EL (cell line): ENCODE measurements around the gene MRPS25.
"Not testable (repeated sequence)": the region's sequence is repeated elsewhere in the genome, so short reads cannot be mapped to it uniquely, and the experiment has no call there.

Experiments used
- DNase-seq: peaks from one replicate; pipeline ENCODE4 v3.0.0-alpha.2; 2016

The MRPS25 gene

GRCh38 chr3:15042936-15043335 lies 22.2 kb downstream of the MRPS25 start:
- peak; percentile 12 for DNase-seq

DNA sequence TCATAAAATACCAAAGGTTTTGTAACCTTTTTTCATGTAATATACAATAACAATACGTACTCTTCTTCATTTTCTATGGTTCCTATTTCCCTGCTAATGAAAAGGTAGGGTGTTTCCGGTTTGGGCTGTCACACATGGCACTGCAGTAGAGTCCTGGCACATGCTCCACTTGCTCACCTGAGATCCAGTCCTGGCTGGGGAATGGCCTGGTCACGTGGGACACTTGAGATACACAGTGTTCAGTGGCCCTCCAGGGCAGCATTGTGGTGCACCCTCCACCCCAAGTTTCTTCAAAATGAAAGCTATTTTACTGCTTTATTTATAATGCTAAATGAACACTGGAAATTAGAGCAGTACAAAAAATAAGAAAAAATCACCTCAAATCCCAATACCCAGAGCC lies 23.2 kb downstream of the MRPS25 start:
- DNase-seq, result no peak

GRCh38 chr3:15040844-15041243 lies 24.3 kb downstream of the MRPS25 start:
- no peak for DNase-seq

DNA sequence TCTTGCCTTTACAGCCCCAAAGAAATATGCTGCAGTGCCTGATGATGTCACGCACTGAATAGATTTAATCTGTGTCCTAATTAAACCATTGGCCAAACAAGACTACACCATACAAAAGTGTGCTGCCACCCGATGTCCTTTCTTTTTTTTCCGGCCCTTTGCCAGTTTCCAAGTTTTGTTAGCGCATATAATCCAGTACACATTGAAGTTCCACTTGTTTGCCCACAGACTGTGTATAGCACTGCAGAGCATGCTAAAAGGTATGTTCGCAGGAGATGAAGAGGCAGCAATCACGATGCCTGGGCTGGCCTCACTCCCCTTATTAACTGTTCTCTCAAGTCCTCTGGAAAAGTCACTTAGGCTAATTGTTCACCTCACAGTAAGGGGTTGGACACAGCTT lies 26.8 kb downstream of the MRPS25 start:
- DNase-seq, result no peak

GRCh38 chr3:15033103-15033502 lies 32.0 kb downstream of the MRPS25 start:
- no peak for DNase-seq

DNA sequence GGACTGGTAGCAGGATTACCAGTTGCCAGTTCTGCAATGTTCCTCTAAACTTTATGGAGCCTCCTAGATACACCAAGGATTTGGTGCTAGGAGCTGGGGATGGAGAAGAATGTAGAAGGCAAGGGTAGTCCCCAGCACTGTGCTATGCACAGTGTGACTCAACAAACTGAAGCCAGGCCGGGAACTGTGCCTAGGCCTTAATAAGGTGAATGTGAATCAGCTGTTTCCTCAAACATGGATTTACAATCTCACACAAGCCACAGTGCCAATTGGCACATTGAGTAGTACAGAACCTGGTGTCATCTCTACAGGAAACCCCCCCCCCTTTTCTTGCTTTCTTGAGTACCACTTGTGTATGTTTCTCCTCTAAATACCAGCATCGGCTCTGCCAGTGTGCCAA lies 32.5 kb downstream of the MRPS25 start:
- no peak for DNase-seq

DNA sequence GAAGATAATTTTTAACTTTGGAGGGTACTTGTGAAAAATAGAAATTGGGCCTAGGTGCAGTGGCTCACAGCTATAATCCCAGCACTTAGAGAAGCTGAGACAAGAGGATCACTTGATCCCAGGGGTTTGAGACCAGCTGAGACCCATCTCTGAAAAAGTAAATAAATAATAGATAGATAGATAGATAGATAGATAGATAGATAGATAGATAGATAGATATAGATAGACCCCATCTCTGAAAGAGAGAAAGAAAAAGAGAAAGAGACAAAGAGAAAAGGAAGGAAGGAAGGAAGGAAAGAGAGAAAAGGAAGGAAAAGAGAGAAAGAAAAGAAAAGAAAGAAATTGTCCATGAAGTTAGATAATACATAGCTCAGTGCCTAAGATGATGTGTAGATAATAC lies 35.5 kb downstream of the MRPS25 start:
- no peak for DNase-seq

GRCh38 chr3:15023719-15024118 lies 41.4 kb downstream of the MRPS25 start:
- no peak for DNase-seq

- no peak for DNase-seq
Measured at GRCh38 chr3:15023249-15023648, 41.9 kb downstream of the MRPS25 start.

DNA sequence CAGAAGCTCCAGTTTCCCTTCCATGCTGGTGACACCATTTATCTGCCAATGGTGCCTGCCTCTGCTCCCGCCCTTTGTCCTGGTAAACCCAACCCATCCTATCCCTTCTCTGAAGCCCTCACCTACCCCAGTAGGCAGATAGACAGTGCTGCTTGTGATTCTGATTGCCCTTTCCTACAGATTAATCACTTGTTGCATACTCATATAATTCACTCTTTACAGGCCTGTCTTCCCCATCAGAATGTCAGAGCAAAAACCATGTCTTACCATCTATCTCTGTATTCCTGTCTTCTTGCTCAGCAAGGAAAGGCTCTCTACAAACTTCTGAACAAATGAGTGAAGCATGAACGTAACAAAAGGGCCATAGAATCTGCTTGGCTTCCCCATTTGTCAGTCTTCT lies 47.9 kb downstream of the MRPS25 start:
- no peak for DNase-seq

DNA sequence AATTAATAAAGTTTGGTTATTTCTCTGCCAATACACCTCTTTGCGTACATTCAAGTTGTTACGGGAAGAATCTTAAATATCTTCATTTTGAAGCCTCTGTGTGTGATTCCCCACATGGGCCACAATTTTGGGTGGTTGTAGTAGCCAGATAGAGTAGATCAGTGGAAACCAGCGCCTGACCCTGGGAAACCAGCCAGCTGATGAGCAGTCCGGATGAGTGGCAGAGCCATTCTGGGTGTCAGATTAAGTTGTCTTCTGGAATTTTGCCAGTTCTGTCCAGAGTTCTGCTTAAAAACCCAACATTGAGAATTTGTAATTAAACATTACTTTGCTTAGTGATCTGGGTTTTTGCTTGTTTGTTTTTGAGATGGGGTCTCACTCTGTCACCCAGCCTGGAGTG lies 49.7 kb downstream of the MRPS25 start:
- peak; percentile 13 for DNase-seq

DNA sequence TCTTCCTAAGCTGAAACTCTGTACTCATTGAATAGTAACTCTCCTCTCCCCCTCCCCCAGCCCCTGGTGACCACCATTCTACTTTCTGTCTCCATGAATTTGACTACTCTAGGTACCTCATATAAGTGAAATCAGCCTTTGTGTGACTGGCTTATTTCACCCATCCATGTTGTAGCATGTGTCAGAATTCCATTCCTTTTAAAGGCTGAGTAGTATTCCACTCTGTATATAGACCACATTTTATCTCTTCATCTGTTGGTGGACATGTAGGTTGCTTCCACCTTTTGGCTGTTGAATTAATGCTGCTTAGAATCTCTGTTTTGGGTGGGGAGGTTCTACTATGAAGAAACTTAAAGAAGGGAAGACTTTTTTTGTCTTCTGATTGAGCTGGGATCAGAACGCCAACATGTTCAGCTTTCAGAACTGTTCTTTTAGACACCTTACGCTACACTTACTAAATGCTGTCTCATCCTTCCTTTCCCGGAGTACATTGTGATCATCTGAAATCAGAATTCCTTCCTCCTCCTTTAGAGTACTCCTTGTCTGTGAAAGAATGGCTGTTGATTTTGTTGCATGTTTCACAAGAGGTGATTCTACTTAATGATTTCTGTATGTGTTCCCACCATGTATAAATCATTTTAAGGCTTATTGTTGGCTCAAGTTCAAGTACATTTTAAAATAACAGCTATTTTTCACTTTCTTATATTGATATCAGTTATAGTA lies 50.3 kb downstream of the MRPS25 start:
- DNase-seq, result no peak

GRCh38 chr3:15011174-15011573 lies 53.9 kb downstream of the MRPS25 start:
- DNase-seq, result no peak

GRCh38 chr3:15010664-15011063 lies 54.5 kb downstream of the MRPS25 start:
- no peak for DNase-seq

GRCh38 chr3:15009167-15009566 lies 55.9 kb downstream of the MRPS25 start:
- no peak for DNase-seq

DNA sequence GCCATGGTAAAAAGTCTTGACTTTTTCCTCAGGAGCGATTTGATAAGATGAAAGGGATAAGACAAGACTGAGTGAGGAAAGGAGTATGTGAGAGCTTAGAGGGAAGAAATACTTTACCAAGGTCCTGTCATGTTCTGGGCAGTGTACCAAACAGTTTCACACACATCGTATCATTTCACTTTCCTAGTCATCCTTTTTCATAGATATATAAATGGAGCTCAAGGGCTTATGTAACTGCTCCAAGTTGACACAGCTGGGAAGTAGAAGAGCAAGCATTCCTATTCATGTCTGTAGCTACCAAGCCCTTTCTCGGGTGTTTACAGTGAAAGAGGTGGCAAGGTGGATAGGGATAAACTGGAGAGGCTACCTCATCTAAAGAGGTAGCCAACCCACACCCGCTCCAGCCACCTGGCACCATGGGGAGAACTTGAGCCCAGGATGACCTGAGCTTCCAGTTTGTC lies 57.4 kb downstream of the MRPS25 start:
- DNase-seq, result peak; percentile 56

DNA sequence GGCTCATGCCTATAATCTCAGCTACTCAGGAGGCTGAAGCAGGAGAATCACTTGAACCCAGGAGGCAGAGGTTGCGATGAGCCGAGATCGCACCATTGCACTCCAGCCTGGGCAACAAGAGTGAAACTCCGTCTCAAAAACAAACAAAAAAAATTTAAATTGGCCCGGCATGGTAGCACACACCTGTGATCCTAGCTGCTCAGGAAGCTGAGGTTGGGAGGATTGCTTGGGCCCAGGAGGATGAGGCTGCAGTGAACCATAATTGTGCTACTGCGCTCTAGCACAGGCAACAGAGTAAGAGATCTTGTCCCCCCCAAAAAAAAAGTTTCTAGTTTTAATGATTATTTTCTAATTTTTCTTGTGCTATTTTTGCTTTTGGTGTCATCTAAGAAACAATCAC lies 65.9 kb downstream of the MRPS25 start:
- not testable (repeated sequence) for DNase-seq
